ENCODE data around the gene ANKEF1.

Gene ANKEF1

GRCh38 chr20:10064611-10065010, 29.8 kb downstream of the ANKEF1 start:
- H3K27me3 ChIP-seq = no peaks in the 10 kb centered on the region
- no peak overlapping the region for H3K27ac ChIP-seq
- TF ChIP-seq Cebpa-rat (IDR thresholded peaks at IDR 0.05) = no peak
- H3K9ac ChIP-seq = no peak overlapping the region
- no peak overlapping the region for H3K4me3 ChIP-seq
- no peaks in the 10 kb centered on the region for H3K9me3 ChIP-seq
- no peaks in the 10 kb centered on the region for H4K20me1 ChIP-seq
- no peaks in the 10 kb centered on the region for H3K36me3 ChIP-seq
- H3K4me1 ChIP-seq = peaks cover 27% of the 10 kb centered on the region
- no peak overlapping the region for H3K4me2 ChIP-seq

- Histone ChIP-seq H4K20me1 (no peaks in the 10 kb centered on the region), H3K27ac (no peak overlapping the region), H3K27me3 (no peaks in the 10 kb centered on the region), H3K4me2 (no peak overlapping the region), H3K36me3 (no peaks in the 10 kb centered on the region), H3K9ac (no peak overlapping the region), H3K9me3 (0 out of 2 replicates have a peak, but pooled peaks cover 3% of the 10 kb centered on the region), H3K4me1 (peaks cover 22% of the 10 kb centered on the region), H3K4me3 (no peak overlapping the region)
- no peak for TF ChIP-seq Cebpa-rat (IDR thresholded peaks at IDR 0.05)
These were observed 30.5 kb downstream of the ANKEF1 start for GRCh38 chr20:10065154-10065833.

GRCh38 chr20:10067321-10067720, 32.5 kb downstream of the ANKEF1 start:
- no peak for TF ChIP-seq Cebpa-rat (IDR thresholded peaks at IDR 0.05)
- peaks cover 1% of the 10 kb centered on the region for H3K4me1 ChIP-seq

GRCh38 chr20:10074513-10074912, 39.7 kb downstream of the ANKEF1 start:
- 0 out of 2 replicates have a peak, but pooled peaks cover 9% of the 10 kb centered on the region for H3K9me3 ChIP-seq
- TF ChIP-seq Cebpa-rat (IDR thresholded peaks at IDR 0.05) = no peak
- H3K4me1 ChIP-seq = peaks cover 27% of the 10 kb centered on the region
- H3K27me3 ChIP-seq = no peaks in the 10 kb centered on the region
- H3K27ac ChIP-seq = no peak overlapping the region
- H3K9ac ChIP-seq = no peak overlapping the region
- no peaks in the 10 kb centered on the region for H3K36me3 ChIP-seq
- peak overlapping the region; percentile 59 for H3K4me2 ChIP-seq
- no peaks in the 10 kb centered on the region for H4K20me1 ChIP-seq
- H3K4me3 ChIP-seq = no peak overlapping the region

More at GRCh38 chr20:10067321-10067720, 32.5 kb downstream of the ANKEF1 start:
- Histone ChIP-seq H3K36me3 (no peaks in the 10 kb centered on the region), H3K9me3 (0 out of 2 replicates have a peak, but pooled peaks cover 5% of the 10 kb centered on the region), H3K27ac (no peak overlapping the region), H4K20me1 (no peaks in the 10 kb centered on the region), H3K4me2 (no peak overlapping the region), H3K27me3 (no peaks in the 10 kb centered on the region), H3K9ac (no peak overlapping the region), H3K4me3 (no peak overlapping the region)

GRCh38 chr20:10075606-10076005, 40.8 kb downstream of the ANKEF1 start:
- Histone ChIP-seq H3K9ac (no peak overlapping the region), H3K4me2 (no peak overlapping the region), H3K4me3 (no peak overlapping the region), H4K20me1 (no peaks in the 10 kb centered on the region), H3K9me3 (0 out of 2 replicates have a peak, but pooled peaks cover 4% of the 10 kb centered on the region), H3K27ac (no peak overlapping the region), H3K27me3 (no peaks in the 10 kb centered on the region), H3K4me1 (peaks cover 27% of the 10 kb centered on the region), H3K36me3 (no peaks in the 10 kb centered on the region)
- TF ChIP-seq Cebpa-rat (IDR thresholded peaks at IDR 0.05) = no peak

- Histone ChIP-seq H3K27ac (no peak overlapping the region), H3K4me2 (peak overlapping the region; percentile 35; the same call in 1 of the 2 replicates), H3K36me3 (no peaks in the 10 kb centered on the region), H3K9ac (no peak overlapping the region), H3K4me1 (peaks cover 27% of the 10 kb centered on the region), H4K20me1 (no peaks in the 10 kb centered on the region), H3K4me3 (no peak overlapping the region), H3K27me3 (no peaks in the 10 kb centered on the region), H3K9me3 (0 out of 2 replicates have a peak, but pooled peaks cover 4% of the 10 kb centered on the region)
- TF ChIP-seq Cebpa-rat (IDR thresholded peaks at IDR 0.05) = no peak
These were observed 41.6 kb downstream of the ANKEF1 start for GRCh38 chr20:10076126-10077080.

- H3K4me2 ChIP-seq = peak overlapping the region; percentile 35; the same call in 1 of the 2 replicates
- H3K36me3 ChIP-seq = no peaks in the 10 kb centered on the region
- no peak overlapping the region for H3K27ac ChIP-seq
- H3K4me3 ChIP-seq = no peak overlapping the region
- H3K9me3 ChIP-seq = 0 out of 2 replicates have a peak, but pooled peaks cover 4% of the 10 kb centered on the region
- peaks cover 27% of the 10 kb centered on the region for H3K4me1 ChIP-seq
- H3K9ac ChIP-seq = no peak overlapping the region
- no peaks in the 10 kb centered on the region for H3K27me3 ChIP-seq
- TF ChIP-seq Cebpa-rat (IDR thresholded peaks at IDR 0.05) = no peak
- no peaks in the 10 kb centered on the region for H4K20me1 ChIP-seq
These were observed 42.3 kb downstream of the ANKEF1 start for GRCh38 chr20:10077081-10077471.

- H3K27ac ChIP-seq = no peak overlapping the region
- peaks cover 27% of the 10 kb centered on the region for H3K4me1 ChIP-seq
These were observed 43.1 kb downstream of the ANKEF1 start for GRCh38 chr20:10077886-10078285.

GRCh38 chr20:10078403-10078802, 43.6 kb downstream of the ANKEF1 start:
- Histone ChIP-seq H3K27me3 (no peaks in the 10 kb centered on the region), H3K9me3 (0 out of 2 replicates have a peak, but pooled peaks cover 4% of the 10 kb centered on the region), H4K20me1 (no peaks in the 10 kb centered on the region), H3K4me1 (peaks cover 27% of the 10 kb centered on the region), H3K36me3 (no peaks in the 10 kb centered on the region), H3K27ac (no peak overlapping the region), H3K9ac (no peak overlapping the region), H3K4me2 (no peak overlapping the region), H3K4me3 (no peak overlapping the region)
- TF ChIP-seq Cebpa-rat (IDR thresholded peaks at IDR 0.05) = no peak

More at GRCh38 chr20:10077886-10078285, 43.1 kb downstream of the ANKEF1 start:
- Histone ChIP-seq H4K20me1 (no peaks in the 10 kb centered on the region), H3K4me2 (no peak overlapping the region), H3K27me3 (no peaks in the 10 kb centered on the region), H3K9me3 (0 out of 2 replicates have a peak, but pooled peaks cover 4% of the 10 kb centered on the region), H3K36me3 (no peaks in the 10 kb centered on the region), H3K9ac (no peak overlapping the region), H3K4me3 (no peak overlapping the region)
- no peak for TF ChIP-seq Cebpa-rat (IDR thresholded peaks at IDR 0.05)

Measured in BLaER1 (cell line).